GM12872 (cell line): ENCODE measurements around the gene CCSER1.

ENCODE experiments used
- TF ChIP-seq, protein P1 (sequence below): IDR thresholded peaks from 3 replicates; pipeline ENCODE4 v1.5.1; 2011; ENCODE audit warnings: low read depth, mild to moderate bottlenecking, low read length, moderate library complexity; ENCODE audit not compliant: insufficient read depth

CCSER1 gene

DNA sequence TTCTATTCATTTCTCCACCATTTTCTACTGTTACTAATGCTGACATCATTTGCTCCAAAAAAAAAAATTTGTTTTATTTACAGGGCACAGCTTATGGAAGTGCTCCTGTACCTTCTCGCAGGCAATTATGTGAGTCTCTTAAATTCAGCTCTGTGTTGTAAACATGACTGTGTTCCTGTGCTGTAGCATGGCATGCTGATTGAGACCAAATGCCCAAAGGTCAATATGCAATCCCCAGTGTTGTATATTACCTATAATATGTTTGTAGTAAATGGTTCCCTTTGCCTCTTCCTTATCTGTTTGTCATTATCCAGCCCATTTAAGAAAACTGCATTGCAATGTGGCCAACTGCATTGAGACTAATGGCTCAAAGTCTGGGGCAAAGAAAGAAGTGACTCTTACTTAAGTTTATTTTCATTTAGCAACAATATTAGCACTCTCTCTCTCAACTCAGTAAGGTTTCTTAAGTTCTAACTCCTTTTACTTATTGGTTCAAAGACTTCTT lies 1156.6 kb downstream of the CCSER1 start:
- TF ChIP-seq, protein P1, sequence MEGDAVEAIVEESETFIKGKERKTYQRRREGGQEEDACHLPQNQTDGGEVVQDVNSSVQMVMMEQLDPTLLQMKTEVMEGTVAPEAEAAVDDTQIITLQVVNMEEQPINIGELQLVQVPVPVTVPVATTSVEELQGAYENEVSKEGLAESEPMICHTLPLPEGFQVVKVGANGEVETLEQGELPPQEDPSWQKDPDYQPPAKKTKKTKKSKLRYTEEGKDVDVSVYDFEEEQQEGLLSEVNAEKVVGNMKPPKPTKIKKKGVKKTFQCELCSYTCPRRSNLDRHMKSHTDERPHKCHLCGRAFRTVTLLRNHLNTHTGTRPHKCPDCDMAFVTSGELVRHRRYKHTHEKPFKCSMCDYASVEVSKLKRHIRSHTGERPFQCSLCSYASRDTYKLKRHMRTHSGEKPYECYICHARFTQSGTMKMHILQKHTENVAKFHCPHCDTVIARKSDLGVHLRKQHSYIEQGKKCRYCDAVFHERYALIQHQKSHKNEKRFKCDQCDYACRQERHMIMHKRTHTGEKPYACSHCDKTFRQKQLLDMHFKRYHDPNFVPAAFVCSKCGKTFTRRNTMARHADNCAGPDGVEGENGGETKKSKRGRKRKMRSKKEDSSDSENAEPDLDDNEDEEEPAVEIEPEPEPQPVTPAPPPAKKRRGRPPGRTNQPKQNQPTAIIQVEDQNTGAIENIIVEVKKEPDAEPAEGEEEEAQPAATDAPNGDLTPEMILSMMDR = no peak

DNA sequence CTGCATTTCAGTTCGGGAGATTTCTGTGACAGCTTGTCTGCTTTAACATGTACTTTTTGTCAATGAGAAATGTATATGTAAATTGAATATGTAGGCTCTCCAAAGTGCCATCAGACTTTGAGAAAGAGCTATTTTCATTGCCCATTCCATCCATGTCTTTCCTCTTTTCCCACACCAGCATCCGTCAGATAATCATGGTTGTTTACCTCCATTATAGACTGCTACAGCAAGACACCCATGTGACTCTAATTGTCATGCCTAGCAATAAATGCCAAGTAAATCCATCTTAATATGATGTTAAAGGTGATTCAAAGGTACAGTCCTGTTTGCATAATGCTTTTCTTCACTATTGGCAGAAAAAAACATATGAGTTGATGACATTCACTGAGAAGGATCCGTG lies 1157.3 kb downstream of the CCSER1 start:
- TF ChIP-seq, protein P1 = no peak

DNA sequence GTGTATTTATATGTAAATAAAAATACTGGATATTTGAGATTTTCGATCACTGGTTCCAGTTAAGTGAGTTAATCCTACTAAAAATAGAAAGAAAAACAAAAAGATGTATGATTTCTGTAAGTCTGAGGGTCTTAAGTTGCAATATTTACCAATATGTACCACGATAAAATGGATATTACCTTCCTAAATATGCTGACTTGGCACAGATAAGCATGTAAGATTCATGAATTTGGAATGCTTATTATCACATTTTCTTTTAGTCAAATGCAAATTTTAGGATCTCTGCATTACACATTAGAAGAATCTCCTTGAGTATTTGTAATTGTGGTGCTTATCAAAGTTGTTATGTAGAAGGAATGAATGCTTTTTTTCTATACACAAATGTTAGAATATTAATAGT lies 1158.3 kb downstream of the CCSER1 start:
- TF ChIP-seq, protein P1 = no peak

DNA sequence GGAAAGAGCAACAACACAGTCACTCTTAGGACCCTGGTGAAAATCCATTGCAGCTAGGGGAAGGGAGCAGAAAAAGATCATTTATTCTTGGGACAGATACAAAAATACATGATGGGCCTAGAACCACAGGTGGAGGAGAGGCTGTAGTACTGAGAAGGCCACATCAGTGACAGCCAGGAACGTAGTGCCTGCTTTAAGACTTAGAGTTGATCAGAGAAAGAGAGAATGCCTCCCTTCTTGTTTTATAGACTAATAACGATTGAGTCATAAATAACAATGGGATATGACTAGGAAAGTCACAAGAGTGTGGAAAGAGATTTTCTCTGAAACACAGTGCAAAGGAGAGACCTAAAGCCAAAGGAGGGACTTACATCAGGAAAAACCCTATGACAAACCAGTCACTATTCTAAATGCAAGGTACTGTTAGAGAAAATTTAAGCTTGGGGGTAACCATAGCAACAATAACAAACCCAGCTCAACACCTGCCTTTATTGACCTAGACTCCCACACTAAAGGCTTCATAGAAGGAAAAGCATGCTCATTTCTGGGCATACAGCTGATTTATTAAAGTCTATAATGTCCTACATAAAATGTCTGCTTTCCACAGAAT lies 1161.6 kb downstream of the CCSER1 start:
- TF ChIP-seq, protein P1 = no peak

DNA sequence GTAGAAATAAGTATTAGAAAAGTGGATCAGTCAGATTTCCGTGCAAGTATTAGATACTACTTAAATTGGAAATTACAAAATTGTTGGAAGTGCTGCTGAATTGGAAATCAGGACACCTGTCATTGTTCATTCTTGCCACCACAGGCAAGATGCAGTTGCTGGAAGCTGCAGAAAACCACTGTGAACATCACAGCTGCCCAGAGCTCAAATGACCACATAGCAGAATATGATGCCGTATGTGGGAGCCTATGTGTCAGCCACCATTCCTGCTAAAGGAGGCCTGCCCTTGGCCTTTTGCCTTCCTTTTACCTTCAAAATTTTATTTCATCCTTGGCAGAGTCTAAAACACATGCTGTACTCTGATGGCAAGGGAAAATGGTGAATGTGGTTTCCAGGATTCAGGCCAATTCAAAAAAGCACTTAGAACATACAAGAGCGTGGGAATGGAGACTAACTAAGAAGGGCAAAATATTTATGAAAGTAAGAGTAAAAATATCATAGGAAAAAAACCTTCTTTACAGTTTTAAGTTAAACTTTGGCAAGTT lies 1171.0 kb downstream of the CCSER1 start:
- TF ChIP-seq, protein P1 = no peak

DNA sequence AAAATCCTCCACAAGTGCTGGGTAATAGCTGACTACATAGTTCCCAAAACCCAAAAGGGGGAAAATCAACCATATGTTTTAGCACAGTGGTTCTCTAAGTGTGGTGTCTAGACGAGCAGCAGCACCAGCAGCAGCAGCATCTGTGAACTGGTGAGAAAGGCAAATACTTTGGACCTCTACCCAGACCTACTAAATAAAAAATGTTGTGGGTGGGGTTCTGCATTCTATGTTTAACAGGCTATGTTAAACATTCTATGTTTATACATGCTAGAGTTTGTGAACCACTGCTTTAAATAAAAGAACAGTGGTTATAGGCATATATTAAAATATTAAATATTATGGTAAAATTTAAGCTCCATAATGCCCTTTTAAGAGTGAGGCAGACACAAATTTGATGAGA lies 1171.6 kb downstream of the CCSER1 start:
- TF ChIP-seq, protein P1 = no peak

DNA sequence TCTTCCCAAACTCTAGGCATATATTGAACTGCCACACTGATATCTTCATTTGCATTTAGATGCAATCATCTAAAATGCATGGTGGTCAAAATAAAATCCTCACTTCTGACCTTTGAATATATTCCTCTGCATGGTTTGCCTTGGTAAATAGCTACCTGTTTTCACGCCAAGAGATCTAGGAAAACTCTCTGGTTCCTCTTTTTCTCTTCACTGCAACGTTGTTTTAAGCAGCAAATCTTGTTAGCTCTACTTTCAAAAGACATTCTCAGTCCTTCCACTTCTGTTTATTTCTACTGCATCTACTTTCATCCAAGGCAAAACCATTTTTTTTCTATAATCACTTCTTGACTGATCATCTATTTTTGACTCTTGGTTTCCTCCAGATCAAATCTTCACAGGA lies 1174.9 kb downstream of the CCSER1 start:
- TF ChIP-seq, protein P1 = no peak
